Vagina (tissue), 2 donors: ENCODE data around the gene CENPV.

Source experiments
- POLR2A ChIP-seq, 2 donors: fragments of 450-650 bp; IDR thresholded peaks; one replicate each; pipeline ENCODE4 v1.6.1; 2017; ENCODE audit warnings: antibody characterized with exemption in 2 of 2, mild to moderate bottlenecking in 2 of 2, moderate library complexity in 2 of 2
- POLR2AphosphoS5 ChIP-seq, 2 donors: sonication (generic); formaldehyde crosslinking; IDR thresholded peaks; one replicate each; pipeline ENCODE4 v1.9.0; 2017; ENCODE audit warnings: antibody characterized with exemption in 2 of 2, mild to moderate bottlenecking in 2 of 2, low read depth in 1 of 2; ENCODE audit not compliant: insufficient read depth in 1 of 2
- TF ChIP-seq, protein P1 (sequence below), 3 experiments: fragments of 450-650 bp in 2 of 3; fragments of 200-600 bp in 1 of 3; sonication (generic) in 1 of 3; IDR thresholded peaks; one replicate each; pipeline ENCODE4 v1.5.1; 2017 to 2019; ENCODE audit warnings: antibody characterized with exemption in 3 of 3, mild to moderate bottlenecking in 2 of 3, moderate library complexity in 2 of 3

- TF ChIP-seq, protein P1, sequence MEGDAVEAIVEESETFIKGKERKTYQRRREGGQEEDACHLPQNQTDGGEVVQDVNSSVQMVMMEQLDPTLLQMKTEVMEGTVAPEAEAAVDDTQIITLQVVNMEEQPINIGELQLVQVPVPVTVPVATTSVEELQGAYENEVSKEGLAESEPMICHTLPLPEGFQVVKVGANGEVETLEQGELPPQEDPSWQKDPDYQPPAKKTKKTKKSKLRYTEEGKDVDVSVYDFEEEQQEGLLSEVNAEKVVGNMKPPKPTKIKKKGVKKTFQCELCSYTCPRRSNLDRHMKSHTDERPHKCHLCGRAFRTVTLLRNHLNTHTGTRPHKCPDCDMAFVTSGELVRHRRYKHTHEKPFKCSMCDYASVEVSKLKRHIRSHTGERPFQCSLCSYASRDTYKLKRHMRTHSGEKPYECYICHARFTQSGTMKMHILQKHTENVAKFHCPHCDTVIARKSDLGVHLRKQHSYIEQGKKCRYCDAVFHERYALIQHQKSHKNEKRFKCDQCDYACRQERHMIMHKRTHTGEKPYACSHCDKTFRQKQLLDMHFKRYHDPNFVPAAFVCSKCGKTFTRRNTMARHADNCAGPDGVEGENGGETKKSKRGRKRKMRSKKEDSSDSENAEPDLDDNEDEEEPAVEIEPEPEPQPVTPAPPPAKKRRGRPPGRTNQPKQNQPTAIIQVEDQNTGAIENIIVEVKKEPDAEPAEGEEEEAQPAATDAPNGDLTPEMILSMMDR (IDR thresholded peaks at IDR 0.05) = no peak
- TF ChIP-seq POLR2A (IDR thresholded peaks at IDR 0.05) = no peak
- TF ChIP-seq POLR2AphosphoS5 (IDR thresholded peaks at IDR 0.05; ENCODE audit: insufficient read depth in 1 of 2, low read depth in 1 of 2) = no peak
These were observed 39.1 kb downstream of the CENPV start for GRCh38 chr17:16314189-16314588.
